ENCODE results near the gene KIAA1755.

GRCh38 chr20:38304845-38305447 lies 44.4 kb upstream of the KIAA1755 start:
- peak; percentile 59 to 67 (median 64) for TF ChIP-seq CTCF (IDR thresholded peaks at IDR 0.05)
- TF ChIP-seq POLR2A (IDR thresholded peaks at IDR 0.05) = no peak
